AG04450 (cell line): ENCODE data around the gene CDK4. TPM values are rescaled to one million over a fixed set of nuclear protein-coding genes. Genes with fewer than 3 reads are reported as not detected.

Source experiments
- CTCF ChIA-PET: fragments of 300-600, 350-600 bp; formaldehyde crosslinking; extraction: SDS; loops from one replicate; lab custom pipeline; 2022; ENCODE audit warnings: antibody characterized with exemption, inconsistent platforms; lab: Charles Lee
- POLR2A ChIA-PET: fragments of 350-600 bp; formaldehyde crosslinking; extraction: SDS; loops from one replicate; lab custom pipeline; 2021; ENCODE audit warnings: antibody characterized with exemption, inconsistent platforms; lab: Yijun Ruan, JAX
- DNase-seq: peaks from one replicate; pipeline ENCODE4 v3.0.0-alpha.2; 2011; ENCODE audit warnings: low read depth, low spot score
- H3K27ac ChIP-seq: one replicate; pipeline ENCODE4 v1.5.1; 2012; ENCODE audit warnings: low read depth, low read length, control low read depth
- H3K27me3 ChIP-seq: one replicate; pipeline ENCODE4 v1.6.0; 2012; ENCODE audit warnings: low read length; ENCODE audit not compliant: control insufficient read depth, insufficient read depth
- H3K4me3 ChIP-seq: 2 replicates; pipeline ENCODE4 v1.5.1; 2011; ENCODE audit warnings: mild to moderate bottlenecking, low read depth, low read length, control low read depth
- H3K9me3 ChIP-seq: 2 replicates; pipeline ENCODE4 v1.5.1; 2012; ENCODE audit warnings: low read length; ENCODE audit not compliant: control insufficient read depth, insufficient read depth
- CTCF ChIP-seq: IDR thresholded peaks from 2 replicates; pipeline ENCODE4 v1.5.1; 2011; ENCODE audit warnings: low read depth, low read length, control low read depth, inconsistent platforms
- polyA plus RNA-seq: library from polyadenylated mRNA; depleted of rRNA; stranded (reverse); fragments of >200 nt; gene quantifications from 2 replicates; pipeline ENCODE4 v1.2.3, GENCODE V29; 2011

CDK4 gene
- polyA plus RNA-seq, 1 experiment = 251 TPM

DNA sequence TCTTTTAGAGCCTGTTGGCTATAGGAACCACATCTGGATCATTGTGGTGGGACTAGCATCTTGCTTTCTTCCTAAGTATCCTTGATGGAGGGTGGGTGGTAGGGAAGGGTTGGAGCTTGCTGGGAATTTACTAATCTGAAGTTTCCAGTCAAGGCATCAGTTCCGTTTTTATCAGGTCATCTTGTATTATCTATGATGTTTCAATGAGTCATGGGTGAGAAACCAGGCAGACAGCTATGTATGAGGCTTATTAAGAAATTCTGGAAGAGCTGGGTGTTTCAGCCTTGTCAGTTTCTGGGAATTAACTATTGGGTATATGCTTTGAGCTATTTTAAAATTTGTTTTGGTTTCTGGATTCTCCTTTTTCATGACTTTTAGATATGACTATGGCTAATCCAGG lies 41.8 kb upstream of the CDK4 start:
- POLR2A ChIA-PET = interaction anchor here (0.6 to 1.0 kb wide), 2 partner anchors 36 to 52 kb away, joined by 3 to 12 read pairs; partner anchors contain the start of gene CTDSP2

GRCh38 chr12:57783861-57784260 lies 31.8 kb upstream of the CDK4 start:
- Histone ChIP-seq H3K9me3 (no peaks in the 10 kb centered on the region; the same call in 1 of the 2 replicates), H3K27ac (no peak overlapping the region), H3K4me3 (no peak overlapping the region), H3K27me3 (no peaks in the 10 kb centered on the region)
- ChIA-PET POLR2A (no interaction called here), CTCF (interaction anchor here (1.3 to 2.4 kb wide), 4 partner anchors 9 to 27 kb away, joined by 6 to 20 read pairs (median 10); partner anchors contain the start of gene CYP27B1)
- no peak for DNase-seq
- no peak for TF ChIP-seq CTCF

More for the DNA sequence above, 41.8 kb upstream of the CDK4 start:
- H3K27me3 ChIP-seq = no peaks in the 10 kb centered on the region
- no peak for TF ChIP-seq CTCF
- CTCF ChIA-PET = interaction anchor here (1.2 to 3.0 kb wide), 4 partner anchors 9 to 111 kb away, joined by 4 to 24 read pairs (median 15); partner anchors contain the start of gene TSFM
- H3K4me3 ChIP-seq = no peak overlapping the region
- no peaks in the 10 kb centered on the region for H3K9me3 ChIP-seq
- no peak for DNase-seq
- no peak overlapping the region for H3K27ac ChIP-seq

- no peak for TF ChIP-seq CTCF
- ChIA-PET CTCF (interaction anchor here (0.6 to 2.4 kb wide), 20 partner anchors 9 to 1618 kb away, joined by 3 to 20 read pairs (median 4); partner anchors contain the start of genes CYP27B1, EEF1AKMT3 and METTL1), POLR2A (interaction anchor here (0.6 kb wide), 2 partner anchors 90 to 95 kb away, joined by 3 to 11 read pairs; no protein-coding TSS in a partner anchor)
- Histone ChIP-seq H3K9me3 (no peaks in the 10 kb centered on the region; the same call in 1 of the 2 replicates), H3K27me3 (no peaks in the 10 kb centered on the region), H3K4me3 (peak overlapping the region; percentile 100), H3K27ac (no peak overlapping the region)
- no peak for DNase-seq
Observed at GRCh38 chr12:57783466-57783801, 31.3 kb upstream of the CDK4 start.

- Histone ChIP-seq H3K9me3 (no peaks in the 10 kb centered on the region; the same call in 1 of the 2 replicates), H3K4me3 (peak within 1 kb of the TSS; percentile 100), H3K27ac (no peak within 1 kb of the TSS), H3K27me3 (no peaks in the 10 kb centered on the region)
- CTCF ChIA-PET = interaction anchor here (0.6 to 2.4 kb wide), 25 partner anchors 9 to 1617 kb away, joined by 3 to 20 read pairs (median 4); partner anchors contain the start of genes CYP27B1, EEF1AKMT3 and METTL1
- TF ChIP-seq CTCF = peak; percentile 92
- DNase-seq = peak; percentile 81
- POLR2A ChIA-PET = interaction anchor here (0.6 kb wide), 2 partner anchors 89 to 96 kb away, joined by 3 to 11 read pairs; no protein-coding TSS in a partner anchor
Observed at GRCh38 chr12:57782608-57783465, 30.7 kb upstream of the CDK4 start, which contains the start of gene TSFM. TSS of gene TSFM (plus strand) at chr12:57782787. CDS start at chr12:57782802, 15 bp downstream.

DNA sequence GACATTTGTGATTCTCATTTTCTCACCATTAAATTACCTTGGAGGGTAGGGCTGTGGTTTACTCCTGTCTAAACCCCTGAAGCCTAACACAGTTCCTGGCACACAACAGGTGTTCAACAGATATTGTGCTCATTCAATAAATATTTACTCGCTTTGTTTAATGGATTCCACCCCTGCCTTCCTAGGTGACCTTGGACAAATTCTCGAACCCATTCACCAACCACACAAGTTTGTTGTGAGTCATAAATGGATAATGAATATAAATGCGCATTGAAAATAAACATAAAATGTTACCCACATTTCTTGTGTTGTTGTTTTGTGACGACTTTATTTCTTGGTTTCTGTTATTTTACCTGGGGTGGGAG lies 30.1 kb upstream of the CDK4 start:
- DNase-seq = no peak
- CTCF ChIA-PET = interaction anchor here (1.0 to 2.4 kb wide), 9 partner anchors 8 to 143 kb away, joined by 3 to 20 read pairs (median 5); partner anchors contain the start of gene CYP27B1
- H3K27me3 ChIP-seq = no peaks in the 10 kb centered on the region
- H3K9me3 ChIP-seq = no peaks in the 10 kb centered on the region; the same call in 1 of the 2 replicates
- POLR2A ChIA-PET = no interaction called here
- no peak for TF ChIP-seq CTCF
- H3K4me3 ChIP-seq = no peak overlapping the region
- no peak overlapping the region for H3K27ac ChIP-seq
